H1 (cell line): ENCODE data around the gene IL3.

ENCODE experiments used
- CTCF ChIP-seq, 3 experiments: IDR thresholded peaks; 1 replicate in 2 of 3; 2 replicates in 1 of 3; pipeline versions ENCODE4 v1.5.1 to v1.6.1; 2011; ENCODE audit warnings: low read length in 3 of 3, mild to moderate bottlenecking in 3 of 3, inconsistent platforms in 2 of 3, low read depth in 1 of 3, moderate library complexity in 1 of 3; ENCODE audit not compliant: insufficient read depth in 1 of 3; ENCODE audit errors: control extremely low read depth in 1 of 3
- EZH2 ChIP-seq: fragments of 200-600 bp; sonication (generic); IDR thresholded peaks from 2 replicates; pipeline ENCODE4 v1.7.1; 2012; ENCODE audit warnings: low read depth, mild to moderate bottlenecking, moderate library complexity, low read length, inconsistent platforms; ENCODE audit not compliant: severe bottlenecking
- GTF2F1 ChIP-seq: IDR thresholded peaks from 2 replicates; pipeline ENCODE4 v1.6.1; 2012; ENCODE audit warnings: low read depth, low read length, improper control_type of control experiment, borderline replicate concordance
- KDM1A ChIP-seq: fragments of 200-600, 300-600 bp; sonication (generic); IDR thresholded peaks from 2 replicates; pipeline ENCODE4 v1.7.1; 2016; ENCODE audit warnings: mild to moderate bottlenecking, low read length, borderline replicate concordance
- POLR2AphosphoS5 ChIP-seq: IDR thresholded peaks from 2 replicates; pipeline ENCODE4 v1.6.1; 2011; ENCODE audit warnings: low read depth, low read length
- RAD21 ChIP-seq, 2 experiments: IDR thresholded peaks in 1 of 2; conservative IDR thresholded peaks in 1 of 2; 2 replicates each; pipeline ENCODE4 v1.6.1; 2011; ENCODE audit warnings: low read depth in 2 of 2, low read length in 2 of 2, improper control_type of control experiment in 1 of 2, inconsistent platforms in 1 of 2, mild to moderate bottlenecking in 1 of 2, moderate library complexity in 1 of 2
- RFX5 ChIP-seq: IDR thresholded peaks from 2 replicates; pipeline ENCODE4 v1.6.1; 2011; ENCODE audit warnings: low read depth, low read length, improper control_type of control experiment, borderline replicate concordance
- SIRT6 ChIP-seq: IDR thresholded peaks from one replicate; pipeline ENCODE4 v1.7.1; 2012; ENCODE audit warnings: low read length, inconsistent platforms
- SIX5 ChIP-seq: IDR thresholded peaks from 2 replicates; pipeline ENCODE4 v1.6.1; 2011; ENCODE audit warnings: mild to moderate bottlenecking, low read depth, low read length
- SP1 ChIP-seq: IDR thresholded peaks from 2 replicates; pipeline ENCODE4 v1.6.1; 2011; ENCODE audit warnings: low read depth, low read length
- USF2 ChIP-seq: IDR thresholded peaks from 2 replicates; pipeline ENCODE4 v1.6.1; 2011; ENCODE audit warnings: low read length, improper control_type of control experiment

GRCh38 chr5:132095424-132095972, 35.0 kb downstream of the IL3 start:
- no peak for TF ChIP-seq CTCF (IDR thresholded peaks at IDR 0.05; ENCODE audit: control extremely low read depth in 1 of 3, insufficient read depth in 1 of 3, low read depth in 1 of 3, low read length in 3 of 3)
- TF ChIP-seq SP1 = no peak
- no peak for TF ChIP-seq POLR2AphosphoS5
- no peak for TF ChIP-seq SIX5
- no peak for TF ChIP-seq USF2
- TF ChIP-seq KDM1A = no peak
- TF ChIP-seq RFX5 = no peak
- no peak for TF ChIP-seq RAD21 (IDR thresholded peaks at IDR 0.05 in 1 of 2, conservative IDR thresholded peaks at IDR 0.05 in 1 of 2; ENCODE audit: low read depth in 2 of 2, low read length in 2 of 2)
- no peak for TF ChIP-seq EZH2
- TF ChIP-seq GTF2F1 = no peak
- TF ChIP-seq SIRT6 = no peak
